Loucy (cell line): ENCODE measurements around the gene ASPA.

Experiments used
- CTCF ChIP-seq: fragments of 200-600 bp; sonication (generic); conservative IDR thresholded peaks from 2 replicates; pipeline ENCODE4 v1.5.1; 2014; ENCODE audit warnings: mild to moderate bottlenecking, antibody characterized with exemption, low read length
- EZH2phosphoT487 ChIP-seq: fragments of 200-600 bp; IDR thresholded peaks from 2 replicates; pipeline ENCODE4 v1.6.1; 2018; ENCODE audit warnings: antibody characterized with exemption, mild to moderate bottlenecking, moderate library complexity, borderline replicate concordance

- TF ChIP-seq CTCF = no peak
- no peak for TF ChIP-seq EZH2phosphoT487
Measured at GRCh38 chr17:3545151-3545550, 69.4 kb downstream of the ASPA start.
